OCI-LY7 (cell line): ENCODE measurements around the gene DNAJC7.

Experiments used
- CTCF ChIP-seq: fragments of 200-600 bp; sonication (generic); conservative IDR thresholded peaks from 2 replicates; pipeline ENCODE4 v1.5.1; 2014; ENCODE audit warnings: mild to moderate bottlenecking, antibody characterized with exemption, low read length, moderate library complexity, mixed read lengths
- EZH2phosphoT487 ChIP-seq: fragments of 200-600 bp; sonication (generic); IDR thresholded peaks from 2 replicates; pipeline ENCODE4 v1.6.1; 2018; ENCODE audit warnings: low read depth, borderline replicate concordance, mild to moderate bottlenecking, mixed run types, antibody characterized with exemption, low read length, moderate library complexity, mixed read lengths

GRCh38 chr17:41944943-41945342, 72.3 kb downstream of the DNAJC7 start:
- TF ChIP-seq CTCF (no peak), EZH2phosphoT487 (no peak)
